ENCODE results near the gene DDRGK1.
"Not testable (repeated sequence)": the region's sequence is repeated elsewhere in the genome, so short reads cannot be mapped to it uniquely, and the experiment has no call there.

The DDRGK1 gene

DNA sequence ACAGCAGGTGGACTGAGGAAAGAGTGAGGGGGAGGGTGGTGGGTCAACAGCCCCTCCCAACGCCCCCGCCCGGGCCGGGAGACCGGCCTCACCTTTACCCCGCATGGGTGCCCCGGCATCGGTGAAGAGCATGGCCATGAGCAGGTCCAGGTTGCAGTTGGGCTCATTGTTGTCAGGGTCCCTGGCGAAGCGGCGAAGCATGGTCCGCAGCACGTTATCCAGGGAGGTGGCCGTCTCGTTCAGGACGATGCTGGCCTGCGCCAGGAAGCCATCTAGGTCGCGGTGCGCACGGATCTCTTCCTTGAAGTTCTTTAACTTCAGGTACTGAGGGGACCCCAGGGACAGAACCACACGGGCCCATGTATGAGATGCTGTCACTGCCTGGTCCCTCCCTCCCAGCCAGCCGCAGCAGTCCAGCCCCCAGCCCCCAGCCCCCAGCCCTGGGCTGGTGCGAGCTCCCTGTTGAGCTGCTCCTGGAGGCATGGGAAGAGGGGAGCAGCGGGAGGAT, 29.6 kb upstream of the DDRGK1 start:
- DNase-seq = no peak

GRCh38 chr20:3233131-3233990, 28.9 kb upstream of the DDRGK1 start:
- no peak for DNase-seq

GRCh38 chr20:3231889-3232588, 27.6 kb upstream of the DDRGK1 start:
- no peak for DNase-seq

DNA sequence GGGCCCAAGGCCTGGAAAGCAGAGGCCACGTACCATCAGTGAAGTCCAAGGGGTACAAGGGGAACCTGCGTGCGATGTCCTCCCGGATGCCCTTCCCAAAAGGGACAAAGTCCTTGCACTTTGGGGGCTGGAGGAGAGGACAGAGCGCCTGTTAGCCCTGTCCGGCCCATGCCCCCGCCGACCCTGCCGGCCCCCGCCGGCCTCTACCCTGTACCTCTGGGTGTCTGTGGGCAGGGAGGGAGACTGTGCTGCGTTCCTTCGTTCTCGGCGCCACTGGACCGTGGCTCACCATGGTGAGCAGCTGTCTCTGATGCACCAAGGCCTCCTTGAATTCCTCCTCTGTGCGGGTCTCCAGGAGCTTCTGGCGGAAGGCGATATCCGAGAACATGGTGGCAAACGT, 26.6 kb upstream of the DDRGK1 start:
- DNase-seq = no peak

GRCh38 chr20:3229798-3230197, 25.3 kb upstream of the DDRGK1 start:
- no peak for DNase-seq

DNA sequence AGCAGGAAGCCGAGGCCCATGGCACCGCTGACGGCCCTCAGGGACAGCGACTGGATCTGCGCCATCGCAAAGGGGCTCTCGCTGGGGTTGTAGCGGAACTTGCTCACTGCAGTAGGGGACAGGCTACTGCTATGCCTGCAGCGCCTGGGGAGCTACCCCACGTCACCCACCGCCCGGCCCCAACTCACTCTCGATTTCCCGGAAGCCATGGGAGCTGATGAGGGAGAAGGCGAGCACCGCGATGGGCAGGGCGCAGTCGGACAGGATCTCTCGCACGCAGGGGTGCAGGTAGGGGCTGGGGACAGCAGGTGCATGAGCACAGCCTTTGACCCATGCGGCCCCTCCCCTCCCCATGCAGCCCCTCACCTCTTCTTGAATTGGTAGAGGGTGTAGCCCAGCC, 24.7 kb upstream of the DDRGK1 start:
- DNase-seq = no peak

- no peak for DNase-seq
Observed at GRCh38 chr20:3228750-3229032, 24.2 kb upstream of the DDRGK1 start.

- DNase-seq = no peak
Observed at GRCh38 chr20:3227936-3228749, 23.7 kb upstream of the DDRGK1 start.

- DNase-seq = no peak
Observed at GRCh38 chr20:3227506-3227905, 23.0 kb upstream of the DDRGK1 start.

- no peak for DNase-seq
Observed at GRCh38 chr20:3226864-3227263, 22.4 kb upstream of the DDRGK1 start.

GRCh38 chr20:3226093-3226492, 21.6 kb upstream of the DDRGK1 start:
- DNase-seq = no peak

- DNase-seq = no peak
Observed at GRCh38 chr20:3224681-3225421, 20.4 kb upstream of the DDRGK1 start.

DNA sequence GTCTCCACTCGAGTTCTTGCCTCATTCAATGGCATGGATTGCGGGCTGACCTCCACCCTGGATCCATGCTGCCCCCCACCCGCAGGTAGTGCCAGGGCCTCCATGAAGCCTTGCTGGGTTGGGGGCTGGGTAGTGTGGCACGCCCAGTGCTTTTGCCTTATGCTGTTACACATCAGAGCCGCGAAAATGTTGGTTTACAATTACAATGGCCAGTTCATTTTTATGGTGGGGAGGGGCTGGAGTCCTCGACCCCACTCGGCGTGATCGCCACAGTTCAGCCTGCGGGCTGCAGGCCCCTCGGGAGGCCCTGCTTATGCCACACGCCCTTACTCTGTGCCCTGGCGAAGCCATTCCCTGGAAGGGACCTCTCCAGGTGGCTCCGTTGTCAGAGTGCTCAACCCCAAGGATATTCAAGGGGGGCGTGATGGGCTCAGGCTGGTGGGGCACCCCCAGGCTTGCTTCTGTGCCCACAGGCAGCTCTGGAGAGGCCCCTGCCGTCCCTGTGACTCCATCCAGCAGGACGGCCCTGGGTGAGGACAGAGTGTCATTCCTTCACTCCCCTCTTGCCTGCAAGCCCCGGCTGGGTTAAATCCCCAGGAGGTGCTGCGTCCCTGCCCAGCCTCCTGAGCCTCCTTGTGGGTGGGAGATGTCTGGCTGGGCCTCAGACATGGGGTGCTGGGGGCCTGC, 19.7 kb upstream of the DDRGK1 start:
- DNase-seq = no peak

- no peak for DNase-seq
Observed at GRCh38 chr20:3223651-3223993, 19.1 kb upstream of the DDRGK1 start.

GRCh38 chr20:3222635-3223600, 18.4 kb upstream of the DDRGK1 start:
- peak; percentile 34 for DNase-seq

DNA sequence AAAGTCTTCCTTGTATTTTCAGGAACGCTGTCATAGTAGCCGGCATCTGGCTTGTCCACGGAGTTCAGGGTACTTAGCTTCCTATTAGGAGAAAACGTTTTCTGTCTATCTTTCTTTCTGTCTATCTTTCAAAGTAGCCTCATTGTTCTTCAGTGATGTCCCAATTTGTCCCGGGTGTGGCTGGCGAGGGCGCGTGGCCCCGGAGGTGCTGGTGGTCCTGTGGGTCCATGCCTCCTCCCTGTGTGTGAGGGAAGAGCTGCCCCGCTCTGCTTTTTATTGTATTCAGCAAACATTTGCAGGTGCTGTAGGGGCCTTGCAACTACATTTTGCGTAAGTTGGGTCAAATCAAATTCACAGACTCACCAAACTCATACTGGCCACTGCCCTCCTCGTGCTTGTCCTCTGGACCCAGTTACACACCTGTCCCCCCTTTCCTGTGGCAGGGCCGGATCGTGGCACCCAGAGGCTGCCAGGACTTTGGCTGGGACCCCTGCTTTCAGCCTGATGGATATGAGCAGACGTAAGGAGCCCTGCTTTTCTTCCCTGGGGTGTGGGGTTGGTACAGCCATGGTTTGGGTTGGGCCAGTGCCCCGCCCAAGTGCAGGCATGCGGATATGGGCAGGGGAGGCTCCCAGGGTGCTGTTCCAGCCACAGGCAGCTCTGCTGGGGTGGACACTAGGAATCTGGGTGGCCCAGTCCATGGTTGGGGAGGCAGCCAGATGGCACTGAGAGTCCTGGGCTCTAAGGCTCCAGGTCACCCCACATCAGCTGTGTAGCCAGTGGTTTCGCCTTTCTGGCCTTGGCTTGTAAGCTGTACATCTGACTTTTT, 17.1 kb upstream of the DDRGK1 start:
- DNase-seq = no peak

- DNase-seq = peak; percentile 84
Observed at GRCh38 chr20:3218307-3218988, 14.0 kb upstream of the DDRGK1 start.

GRCh38 chr20:3215359-3215917, 11.0 kb upstream of the DDRGK1 start:
- not testable (repeated sequence) for DNase-seq

DNA sequence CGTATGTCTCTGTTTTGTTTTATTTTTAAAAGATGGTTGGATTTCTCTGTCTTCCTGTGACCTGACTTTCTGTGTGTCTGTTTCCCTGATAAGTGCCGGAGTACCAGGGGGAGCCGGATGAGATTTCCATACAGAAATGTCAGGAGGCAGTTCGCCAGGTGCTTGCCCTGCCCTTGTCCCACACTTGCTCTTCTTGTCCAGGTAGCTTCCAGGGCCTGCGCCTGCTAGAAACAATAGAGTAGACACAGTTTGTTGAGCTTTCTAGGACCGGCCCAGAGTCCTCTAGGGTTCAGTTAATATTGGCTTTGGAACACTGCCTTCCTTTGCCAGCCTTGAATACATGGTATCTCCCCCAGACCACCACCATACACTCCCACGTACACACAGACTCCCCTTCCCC, 8.7 kb upstream of the DDRGK1 start:
- no peak for DNase-seq
